Kidney epithelial cell (primary cell): ENCODE results near the gene ABR. TPM values are rescaled to one million over a fixed set of nuclear protein-coding genes. Genes with fewer than 3 reads are reported as not detected.

Source experiments
- DNase-seq: peaks from one replicate; pipeline ENCODE4 v3.0.0-alpha.2; 2010; ENCODE audit warnings: low read depth
- H3K27me3 ChIP-seq: 2 replicates; pipeline ENCODE4 v1.6.0; 2011; ENCODE audit warnings: low read length; ENCODE audit not compliant: control insufficient read depth, insufficient read depth
- H3K36me3 ChIP-seq: 2 replicates; pipeline ENCODE4 v1.5.1; 2011; ENCODE audit warnings: low read length; ENCODE audit not compliant: control insufficient read depth, insufficient read depth
- H3K4me3 ChIP-seq: 2 replicates; pipeline ENCODE4 v1.5.1; 2011; ENCODE audit warnings: low read depth, mild to moderate bottlenecking, control low read depth, low read length
- CTCF ChIP-seq: IDR thresholded peaks from 2 replicates; pipeline ENCODE4 v1.5.1; 2011; ENCODE audit warnings: mild to moderate bottlenecking, moderate library complexity, low read length, control low read depth, inconsistent platforms; ENCODE audit not compliant: insufficient read depth, poor library complexity, severe bottlenecking
- total RNA-seq: library from RNA; depleted of rRNA; stranded (reverse); fragments of >200 nt; gene quantifications from 2 replicates; pipeline ENCODE4 v1.2.3, GENCODE V29; 2015

The ABR gene
- total RNA-seq, 1 donor from 2014 or later: 141 TPM

GRCh38 chr17:1036171-1036844, 143.5 kb downstream of the ABR start:
- H3K4me3 ChIP-seq: no peak overlapping the region
- H3K36me3 ChIP-seq: no peaks in the 10 kb centered on the region
- no peak for DNase-seq
- H3K27me3 ChIP-seq: no peaks in the 10 kb centered on the region
- TF ChIP-seq CTCF: no peak

- DNase-seq: no peak
- Histone ChIP-seq H3K27me3 (no peaks in the 10 kb centered on the region), H3K36me3 (no peaks in the 10 kb centered on the region), H3K4me3 (no peak overlapping the region)
- no peak for TF ChIP-seq CTCF
These were observed 144.1 kb downstream of the ABR start for GRCh38 chr17:1035546-1036170.

- Histone ChIP-seq H3K4me3 (no peak overlapping the region), H3K27me3 (no peaks in the 10 kb centered on the region), H3K36me3 (no peaks in the 10 kb centered on the region)
- no peak for TF ChIP-seq CTCF
- DNase-seq: no peak
These were observed 145.1 kb downstream of the ABR start for GRCh38 chr17:1034652-1035210.

GRCh38 chr17:1033503-1033902, 146.3 kb downstream of the ABR start:
- DNase-seq: no peak
- H3K4me3 ChIP-seq: no peak overlapping the region
- H3K27me3 ChIP-seq: no peaks in the 10 kb centered on the region
- no peaks in the 10 kb centered on the region for H3K36me3 ChIP-seq
- TF ChIP-seq CTCF: no peak

GRCh38 chr17:1032391-1032790, 147.4 kb downstream of the ABR start:
- Histone ChIP-seq H3K4me3 (no peak overlapping the region), H3K27me3 (no peaks in the 10 kb centered on the region), H3K36me3 (no peaks in the 10 kb centered on the region)
- no peak for DNase-seq
- TF ChIP-seq CTCF: no peak
